ENCODE results near the gene NBEAL1. TPM values are rescaled to one million over a fixed set of nuclear protein-coding genes. Genes with fewer than 3 reads are reported as not detected.
A peak's percentile ranks its signal among the peaks of the same experiment; 100 is the strongest.
"Not testable (repeated sequence)": the region's sequence is repeated elsewhere in the genome, so short reads cannot be mapped to it uniquely, and the experiment has no call there.

NBEAL1 gene
- total RNA-seq, result 10 to 100 TPM; 29.6 to 31.6 TPM

- intact Hi-C loops (cut with DNase I), result no loop called here
- Histone ChIP-seq H3K4me1 (peaks cover 29% of the 10 kb centered on the region), H3K27ac (peak within 1 kb of the TSS; percentile 87 to 95 (median 94))
Measured at GRCh38 chr2:203014456-203015199, at the start of gene NBEAL1. Gene NBEAL1 (plus strand): TSS chr2:203014875. CDS start chr2:203016385, 1,510 bp downstream.

DNA sequence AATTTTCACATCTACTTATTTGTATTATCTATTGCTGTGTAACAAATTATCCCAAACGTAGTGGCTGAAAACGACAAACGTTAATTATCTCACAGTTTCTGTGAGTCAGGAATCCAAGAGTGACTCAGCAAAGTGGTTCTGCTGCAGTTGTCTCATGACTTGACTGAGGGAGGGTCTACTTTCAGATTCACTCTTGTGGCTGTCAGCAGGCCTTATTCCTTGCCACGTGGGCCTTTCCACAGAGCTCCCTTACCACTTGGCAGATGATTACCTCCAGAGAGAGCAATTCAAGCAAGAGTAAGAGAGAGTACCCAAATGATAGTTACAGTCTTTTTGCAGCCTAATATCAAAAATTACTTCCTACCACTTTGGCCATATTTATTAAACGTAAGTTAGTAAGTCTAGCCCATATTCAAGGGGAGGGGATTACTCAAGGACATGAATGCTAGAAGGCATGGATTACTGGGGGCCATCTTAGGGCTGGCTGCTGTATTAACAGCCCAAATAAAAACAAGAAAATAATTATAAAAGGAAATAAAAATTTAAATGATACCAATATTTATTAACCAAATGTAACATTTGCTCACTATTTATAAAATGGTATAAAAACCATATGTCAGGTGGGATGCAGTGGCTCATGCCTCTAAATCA is 48.7 kb upstream of the NBEAL1 start:
- no peaks in the 10 kb centered on the region for H3K4me1 ChIP-seq
- ATAC-seq (no peak), DNase-seq (no peak)
- H3K27ac ChIP-seq, result no peak overlapping the region
- TF ChIP-seq POLR2A (IDR thresholded peaks at IDR 0.05), result no peak
- TF ChIP-seq, protein P1, sequence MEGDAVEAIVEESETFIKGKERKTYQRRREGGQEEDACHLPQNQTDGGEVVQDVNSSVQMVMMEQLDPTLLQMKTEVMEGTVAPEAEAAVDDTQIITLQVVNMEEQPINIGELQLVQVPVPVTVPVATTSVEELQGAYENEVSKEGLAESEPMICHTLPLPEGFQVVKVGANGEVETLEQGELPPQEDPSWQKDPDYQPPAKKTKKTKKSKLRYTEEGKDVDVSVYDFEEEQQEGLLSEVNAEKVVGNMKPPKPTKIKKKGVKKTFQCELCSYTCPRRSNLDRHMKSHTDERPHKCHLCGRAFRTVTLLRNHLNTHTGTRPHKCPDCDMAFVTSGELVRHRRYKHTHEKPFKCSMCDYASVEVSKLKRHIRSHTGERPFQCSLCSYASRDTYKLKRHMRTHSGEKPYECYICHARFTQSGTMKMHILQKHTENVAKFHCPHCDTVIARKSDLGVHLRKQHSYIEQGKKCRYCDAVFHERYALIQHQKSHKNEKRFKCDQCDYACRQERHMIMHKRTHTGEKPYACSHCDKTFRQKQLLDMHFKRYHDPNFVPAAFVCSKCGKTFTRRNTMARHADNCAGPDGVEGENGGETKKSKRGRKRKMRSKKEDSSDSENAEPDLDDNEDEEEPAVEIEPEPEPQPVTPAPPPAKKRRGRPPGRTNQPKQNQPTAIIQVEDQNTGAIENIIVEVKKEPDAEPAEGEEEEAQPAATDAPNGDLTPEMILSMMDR (IDR thresholded peaks at IDR 0.05), result no peak
- no peaks in the 10 kb centered on the region for H3K9me3 ChIP-seq
- intact Hi-C loops (cut with DNase I), result no loop called here
- H3K27me3 ChIP-seq, result no peaks in the 10 kb centered on the region
- no peak overlapping the region for H3K4me3 ChIP-seq
- WGBS, 2 donors, result 62 to 77% methylated on average over 5 of the region's 5 CpGs
- H3K36me3 ChIP-seq (replicated peaks in 1 of 2; ENCODE audit: insufficient read depth in 1 of 2, low read depth in 2 of 2), result no peaks in the 10 kb centered on the region

More at GRCh38 chr2:203014456-203015199, at the start of gene NBEAL1:
- TF ChIP-seq, protein P1 (IDR thresholded peaks at IDR 0.05), result no peak
- TF ChIP-seq POLR2A (IDR thresholded peaks at IDR 0.05), result peak; percentile 61 to 91 (median 82)
- DNase-seq (peak; percentile 98 to 99 (median 98)), ATAC-seq (peak; percentile 98)
- Histone ChIP-seq H3K9me3 (no peaks in the 10 kb centered on the region), H3K4me3 (peak within 1 kb of the TSS; percentile 68 to 87), H3K27me3 (no peaks in the 10 kb centered on the region), H3K36me3 (replicated peaks in 1 of 2; ENCODE audit: insufficient read depth in 1 of 2, low read depth in 2 of 2) (no peaks in the 10 kb centered on the region)
- WGBS, 2 donors, result 0 to 1% methylated on average over 27 to 59 of the region's 59 CpGs

DNA sequence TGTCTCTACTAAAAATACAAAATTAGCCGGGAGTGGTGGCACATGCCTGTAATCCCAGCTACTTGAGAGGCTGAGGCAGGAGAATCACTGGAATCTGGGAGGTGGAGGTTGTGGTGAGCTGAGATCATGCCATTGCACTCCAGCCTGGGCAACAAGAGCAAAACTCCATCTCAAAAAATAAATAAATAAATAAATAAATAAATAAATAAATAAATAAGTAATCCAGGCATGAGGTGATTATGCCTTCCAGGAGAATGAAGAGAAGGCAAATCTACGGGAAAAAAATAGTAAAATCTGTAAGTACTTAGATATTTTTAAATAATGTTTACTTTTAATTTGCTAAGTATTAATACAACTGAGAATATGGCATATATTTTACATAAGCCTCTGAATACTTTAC is 45.3 kb upstream of the NBEAL1 start:
- ATAC-seq; H3K36me3 ChIP-seq (replicated peaks in 1 of 2; ENCODE audit: insufficient read depth in 1 of 2, low read depth in 2 of 2); H3K27me3 ChIP-seq; DNase-seq; H3K9me3 ChIP-seq; intact Hi-C loops (cut with DNase I); H3K4me1 ChIP-seq; H3K27ac ChIP-seq; H3K4me3 ChIP-seq: not testable (repeated sequence)
- 39 to 45% methylated on average over 2 of the region's 2 CpGs for WGBS, 2 donors

DNA sequence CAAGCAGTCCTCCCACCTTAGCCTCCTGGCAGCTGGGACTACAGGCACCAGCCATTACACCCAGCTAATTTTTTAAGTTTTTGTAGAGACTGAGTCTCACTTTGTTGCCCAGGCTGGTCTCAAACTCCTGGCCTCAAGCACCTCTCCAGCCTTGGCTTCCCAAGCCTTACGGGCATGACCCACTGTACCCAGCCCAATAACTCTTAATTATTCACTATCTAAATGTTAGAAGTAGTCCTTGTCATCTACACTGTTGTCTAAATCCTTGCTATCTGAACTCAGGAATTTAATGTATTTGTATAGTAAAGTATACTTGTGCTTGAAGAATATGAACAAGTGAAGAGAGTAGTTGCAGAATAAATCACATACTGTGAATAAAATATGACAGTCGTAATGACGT is 37.9 kb upstream of the NBEAL1 start:
- Histone ChIP-seq H3K36me3 (replicated peaks in 1 of 2; ENCODE audit: insufficient read depth in 1 of 2, low read depth in 2 of 2) (peaks cover 0 to 2% of the 10 kb centered on the region in 2 donors), H3K27ac (no peak overlapping the region), H3K4me3 (no peak overlapping the region), H3K4me1 (no peaks in the 10 kb centered on the region), H3K27me3 (no peaks in the 10 kb centered on the region), H3K9me3 (no peaks in the 10 kb centered on the region)
- intact Hi-C loops (cut with DNase I), result no loop called here
- ATAC-seq, result no peak
- TF ChIP-seq, protein P1 (IDR thresholded peaks at IDR 0.05), result no peak
- TF ChIP-seq POLR2A (IDR thresholded peaks at IDR 0.05), result no peak
- no peak for DNase-seq
- WGBS, 2 donors, result 90% methylated on average over 3 of the region's 3 CpGs

DNA sequence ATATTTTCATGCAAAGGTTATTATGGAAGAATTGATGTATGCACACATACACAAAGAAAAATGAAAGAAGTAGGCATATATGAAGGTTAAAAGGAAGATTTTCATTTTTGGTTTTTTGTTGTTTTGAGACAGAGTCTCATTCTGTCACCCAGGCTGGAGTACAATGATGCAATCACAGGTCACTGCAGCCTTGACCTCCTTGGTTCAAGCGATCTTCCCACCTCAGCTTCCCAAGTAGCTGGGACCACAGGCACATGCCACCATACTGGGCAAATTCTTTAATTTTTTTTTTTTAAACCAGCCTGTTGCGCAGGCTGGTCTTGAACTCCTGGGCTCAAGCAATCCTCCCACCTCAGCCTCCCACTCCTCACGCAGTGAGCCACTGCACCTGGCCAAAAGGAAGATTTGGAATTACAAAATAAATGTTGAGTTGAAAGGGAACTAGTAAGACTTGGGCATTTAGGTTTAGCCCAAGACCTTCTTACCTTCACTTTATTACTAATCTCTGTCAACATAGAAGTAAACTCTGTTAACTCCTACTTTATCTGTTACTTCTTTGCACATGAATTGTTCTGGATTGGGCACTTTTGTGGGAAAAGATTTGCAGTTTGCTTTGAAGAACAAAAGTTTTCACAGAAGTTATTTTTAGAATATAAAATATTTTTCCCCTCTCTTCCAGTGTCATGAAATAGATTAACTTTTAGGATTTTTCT is 31.7 kb upstream of the NBEAL1 start:
- no peak for TF ChIP-seq POLR2A (IDR thresholded peaks at IDR 0.05)
- TF ChIP-seq, protein P1 (IDR thresholded peaks at IDR 0.05), result no peak
- H3K9me3 ChIP-seq, result no peaks in the 10 kb centered on the region
- ATAC-seq (no peak), DNase-seq (no peak)
- 85 to 91% methylated on average over 3 of the region's 3 CpGs for WGBS, 2 donors
- H3K4me1 ChIP-seq, result no peaks in the 10 kb centered on the region
- intact Hi-C loops (cut with DNase I), result no loop called here
- H3K27me3 ChIP-seq, result no peaks in the 10 kb centered on the region
- H3K27ac ChIP-seq, result no peak overlapping the region
- no peak overlapping the region for H3K4me3 ChIP-seq
- no peaks in the 10 kb centered on the region for H3K36me3 ChIP-seq (replicated peaks in 1 of 2; ENCODE audit: insufficient read depth in 1 of 2, low read depth in 2 of 2)
